Femur (tissue), 1 donor: ENCODE measurements around the gene NEK11.

ENCODE experiments used
- DNase-seq: peaks from one replicate; pipeline ENCODE4 v3.0.0-alpha.2; 2017

Gene NEK11

GRCh38 chr3:131047582-131047981 is 20.9 kb downstream of the NEK11 start:
- DNase-seq = no peak

GRCh38 chr3:131048030-131048429 is 21.4 kb downstream of the NEK11 start:
- DNase-seq = no peak

- no peak for DNase-seq
Measured at GRCh38 chr3:131050001-131050400, 23.3 kb downstream of the NEK11 start.

- no peak for DNase-seq
Measured at GRCh38 chr3:131053043-131053859, 26.6 kb downstream of the NEK11 start.

- DNase-seq = peak; percentile 25
Measured at GRCh38 chr3:131067983-131068382, 41.3 kb downstream of the NEK11 start.

- DNase-seq = no peak
Measured at GRCh38 chr3:131072099-131072559, 45.5 kb downstream of the NEK11 start.

- peak; percentile 27 for DNase-seq
Measured at GRCh38 chr3:131072845-131073244, 46.2 kb downstream of the NEK11 start.

- DNase-seq = no peak
Measured at GRCh38 chr3:131075632-131076328, 49.1 kb downstream of the NEK11 start.

- no peak for DNase-seq
Measured at GRCh38 chr3:131077904-131078303, 51.2 kb downstream of the NEK11 start.

GRCh38 chr3:131079086-131079485 is 52.4 kb downstream of the NEK11 start:
- DNase-seq = peak; percentile 26

GRCh38 chr3:131081224-131081623 is 54.5 kb downstream of the NEK11 start:
- DNase-seq = no peak

GRCh38 chr3:131082246-131082645 is 55.6 kb downstream of the NEK11 start:
- no peak for DNase-seq

GRCh38 chr3:131082871-131083863 is 56.5 kb downstream of the NEK11 start:
- DNase-seq = peak; percentile 88

GRCh38 chr3:131091768-131092167 is 65.1 kb downstream of the NEK11 start:
- no peak for DNase-seq

- DNase-seq = no peak
Measured at GRCh38 chr3:131107637-131108433, 81.2 kb downstream of the NEK11 start.

GRCh38 chr3:131109156-131109555 is 82.5 kb downstream of the NEK11 start:
- no peak for DNase-seq

- DNase-seq = no peak
Measured at GRCh38 chr3:131110087-131110486, 83.4 kb downstream of the NEK11 start.

- no peak for DNase-seq
Measured at GRCh38 chr3:131114256-131114655, 87.6 kb downstream of the NEK11 start.

- no peak for DNase-seq
Measured at GRCh38 chr3:131125684-131126083, 99.0 kb downstream of the NEK11 start.

GRCh38 chr3:131140891-131141290 is 114.2 kb downstream of the NEK11 start:
- no peak for DNase-seq

- no peak for DNase-seq
Measured at GRCh38 chr3:131141770-131142169, 115.1 kb downstream of the NEK11 start.

- DNase-seq = no peak
Measured at GRCh38 chr3:131142580-131142979, 115.9 kb downstream of the NEK11 start.
